Endothelial cell of umbilical vein (primary cell): ENCODE results near the gene CREM. TPM values are rescaled to one million over a fixed set of nuclear protein-coding genes. Genes with fewer than 3 reads are reported as not detected.

Experiments used
- BruUV-seq: library from RNA; stranded (reverse); fragments of 400-500 nt; replicated peaks from 2 replicates; lab custom pipeline; 2021; lab: Mats Ljungman, UMichigan
- CTCF ChIA-PET: fragments of 300-600, 350-600 bp; sonication (Branson Sonifier 250); formaldehyde crosslinking; loops from one replicate; lab custom pipeline; 2021; ENCODE audit warnings: antibody characterized with exemption, inconsistent platforms; lab: Charles Lee
- POLR2A ChIA-PET: fragments of 300-600, 350-600 bp; sonication (Branson Sonifier 250); formaldehyde crosslinking; loops from one replicate; lab custom pipeline; 2021; ENCODE audit warnings: antibody characterized with exemption, inconsistent platforms; lab: Charles Lee
- DNase-seq: peaks from one replicate; pipeline ENCODE4 v3.0.0-alpha.2; 2011; ENCODE audit warnings: low read depth, low spot score
- FAIRE-seq: peaks from 2 replicates; lab custom pipeline; 2011; peaks lifted over from hg19 to GRCh38; lab: Jason Lieb, UNC
- H2AFZ ChIP-seq: 2 replicates; pipeline ENCODE4 v1.6.0; 2012; ENCODE audit warnings: low read depth, low read length, control low read depth, inconsistent platforms
- H3K27ac ChIP-seq: 2 replicates; pipeline ENCODE4 v1.5.1; 2011; ENCODE audit warnings: low read depth, mild to moderate bottlenecking, control low read depth, low read length, moderate library complexity; ENCODE audit not compliant: insufficient read depth
- H3K27me3 ChIP-seq, 2 experiments: 2 replicates each; pipeline versions ENCODE4 v1.6.0 to v1.6.1; 2011; ENCODE audit warnings: low read length in 2 of 2, mixed read lengths in 1 of 2; ENCODE audit not compliant: control insufficient read depth in 2 of 2, insufficient read depth in 2 of 2
- H3K36me3 ChIP-seq, 2 experiments: 2 replicates in 1 of 2; 3 replicates in 1 of 2; pipeline ENCODE4 v1.5.1; 2011; ENCODE audit warnings: low read length in 2 of 2, mild to moderate bottlenecking in 1 of 2, moderate library complexity in 1 of 2; ENCODE audit not compliant: control insufficient read depth in 2 of 2, insufficient read depth in 2 of 2; ENCODE audit errors: extremely low read depth in 1 of 2
- H3K4me1 ChIP-seq: 3 replicates; pipeline ENCODE4 v1.5.1; 2011; ENCODE audit warnings: mild to moderate bottlenecking, low read length; ENCODE audit not compliant: control insufficient read depth, insufficient read depth; ENCODE audit errors: extremely low read depth
- H3K4me2 ChIP-seq: 2 replicates; pipeline ENCODE4 v1.6.1; 2011; ENCODE audit warnings: low read length, control low read depth, mixed read lengths; ENCODE audit not compliant: insufficient read depth
- H3K4me3 ChIP-seq, 3 experiments: fragments of 200-600 bp in 1 of 3; sonication (generic), shearing (Covaris generic) in 1 of 3; replicated peaks in 1 of 3; 2 replicates each; pipeline ENCODE4 v1.5.1; 2011 to 2016; ENCODE audit warnings: control low read depth in 3 of 3, low read length in 3 of 3, mild to moderate bottlenecking in 2 of 3, inconsistent platforms in 1 of 3, low read depth in 1 of 3, moderate library complexity in 1 of 3; ENCODE audit not compliant: insufficient read depth in 1 of 3
- H3K79me2 ChIP-seq: 2 replicates; pipeline ENCODE4 v1.6.0; 2012; ENCODE audit warnings: low read length, inconsistent platforms; ENCODE audit not compliant: control insufficient read depth, insufficient read depth
- H3K9ac ChIP-seq: replicated peaks from 2 replicates; pipeline ENCODE3; 2011; ENCODE audit warnings: low read length, control low read depth; ENCODE audit not compliant: insufficient read depth; ENCODE audit errors: extremely low read depth
- H3K9me1 ChIP-seq: replicated peaks from 3 replicates; pipeline ENCODE4 v1.6.0; 2011; ENCODE audit warnings: mild to moderate bottlenecking, low read length; ENCODE audit not compliant: control insufficient read depth, insufficient read depth; ENCODE audit errors: extremely low read depth
- H3K9me3 ChIP-seq: replicated peaks from 2 replicates; pipeline ENCODE4 v1.5.1; 2012; ENCODE audit warnings: low read length, inconsistent platforms; ENCODE audit not compliant: control insufficient read depth, insufficient read depth
- H4K20me1 ChIP-seq: replicated peaks from 2 replicates; pipeline ENCODE3; 2011; ENCODE audit warnings: mild to moderate bottlenecking, low read length; ENCODE audit not compliant: control insufficient read depth, insufficient read depth; ENCODE audit errors: extremely low read depth
- CTCF ChIP-seq, 2 donors: IDR thresholded peaks; 1 replicate in 1 of 2; 2 replicates in 1 of 2; pipeline ENCODE4 v1.5.1; 2011; ENCODE audit warnings: low read length in 2 of 2, mild to moderate bottlenecking in 2 of 2, moderate library complexity in 2 of 2, control low read depth in 1 of 2, inconsistent platforms in 1 of 2, low read depth in 1 of 2; ENCODE audit not compliant: insufficient read depth in 1 of 2; ENCODE audit errors: extremely low read depth in 1 of 2
- EZH2 ChIP-seq: IDR thresholded peaks from 2 replicates; pipeline ENCODE4 v1.6.1; 2012; ENCODE audit warnings: borderline replicate concordance, low read depth, mild to moderate bottlenecking, moderate library complexity, low read length, inconsistent platforms; ENCODE audit not compliant: severe bottlenecking
- FOS ChIP-seq: IDR thresholded peaks from 2 replicates; pipeline ENCODE4 v1.6.1; 2011; ENCODE audit warnings: mild to moderate bottlenecking, low read length, moderate library complexity, borderline replicate concordance; ENCODE audit not compliant: insufficient read depth
- GATA2 ChIP-seq: IDR thresholded peaks from 2 replicates; pipeline ENCODE4 v1.7.0; 2011; ENCODE audit warnings: low read depth, mild to moderate bottlenecking, moderate library complexity, mixed read lengths, low read length; ENCODE audit not compliant: insufficient read length, insufficient read depth
- JUN ChIP-seq: IDR thresholded peaks from 2 replicates; pipeline ENCODE4 v1.6.1; 2011; ENCODE audit warnings: borderline replicate concordance, low read depth; ENCODE audit not compliant: insufficient read length, insufficient read depth
- MAX ChIP-seq: IDR thresholded peaks from 2 replicates; pipeline ENCODE4 v1.6.1; 2011; ENCODE audit not compliant: insufficient read depth, insufficient read length
- MYC ChIP-seq: IDR thresholded peaks from one replicate; pipeline ENCODE4 v1.6.1; 2011; ENCODE audit warnings: mild to moderate bottlenecking, low read depth, low read length
- POLR2A ChIP-seq: IDR thresholded peaks from 2 replicates; pipeline ENCODE4 v1.6.1; 2012; ENCODE audit warnings: low read depth, mild to moderate bottlenecking, control low read depth, low read length
- POLR2AphosphoS5 ChIP-seq: IDR thresholded peaks from 2 replicates; pipeline ENCODE4 v1.6.1; 2012; ENCODE audit warnings: low read depth, mild to moderate bottlenecking, control low read depth, low read length, moderate library complexity; ENCODE audit not compliant: insufficient read depth
- dilution Hi-C: fragments of 300-500 bp; cut with MboI; formaldehyde crosslinking; loops from one replicate; pipeline ENCODE4 v1.15.0; 2019; ENCODE audit warnings: low sequenced_read_pairs; ENCODE audit not compliant: extremely low pct_ligation_motif_present
- intact Hi-C: fragments of 100-400 bp; cut with micrococcal nuclease; formaldehyde crosslinking; loops from one replicate; pipeline ENCODE4 v1.10.0; 2022
- polyA plus RNA-seq, 4 experiments: library from polyadenylated mRNA; depleted of rRNA in 3 of 4; stranded (reverse) in 3 of 4; unstranded in 1 of 4; fragments of >200 nt; gene quantifications; 2 replicates each; pipeline versions ENCODE4 v1.2.1 to v1.2.3, GENCODE V29; 2011 to 2012; ENCODE audit warnings: missing spikeins in 1 of 4
- total RNA-seq: library from RNA; stranded (reverse); gene quantifications from 2 replicates; pipeline ENCODE4 v1.2.3, GENCODE V29; 2021

CREM gene
- total and polyA plus RNA-seq, 2 donors (not counting 3 experiments of a cell fraction or from before 2014, with no cell fraction given): 35.5 to 39.8 TPM

DNA sequence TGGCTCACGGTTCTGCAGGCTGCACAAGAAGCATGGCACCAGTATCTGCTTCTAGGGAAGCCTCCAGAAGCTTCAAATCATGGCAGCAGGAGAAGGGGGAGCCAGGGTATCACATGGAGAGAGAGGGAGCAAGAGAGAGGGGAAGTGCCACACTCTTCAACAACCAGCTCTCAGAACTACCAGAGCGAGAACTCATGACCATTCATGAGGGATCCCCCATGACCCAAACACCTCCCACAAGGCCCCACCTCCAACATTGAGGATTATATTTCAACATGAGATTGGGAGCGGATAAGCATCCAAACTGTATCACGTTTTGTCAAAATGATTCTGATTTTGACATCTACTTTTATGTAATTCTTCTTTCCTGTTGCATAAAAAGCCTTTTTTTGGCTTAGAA is 38.5 kb downstream of the CREM start:
- TF ChIP-seq POLR2AphosphoS5: no peak
- no peak for TF ChIP-seq MYC
- no peak for TF ChIP-seq FOS
- TF ChIP-seq JUN: no peak
- no peak for TF ChIP-seq CTCF (IDR thresholded peaks at IDR 0.05; ENCODE audit: extremely low read depth in 1 of 2, insufficient read depth in 1 of 2, low read depth in 1 of 2, low read length in 2 of 2)
- no peak for TF ChIP-seq GATA2
- no peak for TF ChIP-seq POLR2A
- TF ChIP-seq MAX: no peak
- TF ChIP-seq EZH2: no peak
- Histone ChIP-seq H3K27me3 (no peaks in the 10 kb centered on the region), H3K4me2 (no peak overlapping the region), H3K9me3 (no peaks in the 10 kb centered on the region), H3K4me1 (no peaks in the 10 kb centered on the region), H3K4me3 (no peak overlapping the region), H4K20me1 (no peaks in the 10 kb centered on the region), H3K9me1 (no peaks in the 10 kb centered on the region), H3K79me2 (no peaks in the 10 kb centered on the region), H3K9ac (no peak overlapping the region), H3K27ac (no peak overlapping the region), H3K36me3 (no peaks in the 10 kb centered on the region), H2AFZ (no peak overlapping the region)
- intact Hi-C loops (no loop called here), dilution Hi-C loops (no loop called here)
- DNase-seq: no peak
- FAIRE-seq: peak; percentile 43
- CTCF ChIA-PET: interaction anchor here (1.6 to 1.7 kb wide), 3 partner anchors 8 to 31 kb away, joined by 5 to 8 read pairs (median 5); no protein-coding TSS in a partner anchor
- POLR2A ChIA-PET: no interaction called here
- no TSS peak for BruUV-seq
